Stimulated activated CD8-positive, alpha-beta memory T cell treated with anti-CD3 and anti-CD28 coated beads, Interleukin-7, amount 100 ng/mL, for 48 hours (primary cell): ENCODE measurements around the gene CALML6.
"Not testable (repeated sequence)": the region's sequence is repeated elsewhere in the genome, so short reads cannot be mapped to it uniquely, and the experiment has no call there.

Experiments used
- DNase-seq, 2 donors: peaks; one replicate each; pipeline ENCODE4 v3.0.0-alpha.2; 2020; ENCODE audit warnings: low read depth in 1 of 2; ENCODE audit errors: extremely low read depth in 1 of 2

Gene CALML6, protein sequence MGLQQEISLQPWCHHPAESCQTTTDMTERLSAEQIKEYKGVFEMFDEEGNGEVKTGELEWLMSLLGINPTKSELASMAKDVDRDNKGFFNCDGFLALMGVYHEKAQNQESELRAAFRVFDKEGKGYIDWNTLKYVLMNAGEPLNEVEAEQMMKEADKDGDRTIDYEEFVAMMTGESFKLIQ

DNA sequence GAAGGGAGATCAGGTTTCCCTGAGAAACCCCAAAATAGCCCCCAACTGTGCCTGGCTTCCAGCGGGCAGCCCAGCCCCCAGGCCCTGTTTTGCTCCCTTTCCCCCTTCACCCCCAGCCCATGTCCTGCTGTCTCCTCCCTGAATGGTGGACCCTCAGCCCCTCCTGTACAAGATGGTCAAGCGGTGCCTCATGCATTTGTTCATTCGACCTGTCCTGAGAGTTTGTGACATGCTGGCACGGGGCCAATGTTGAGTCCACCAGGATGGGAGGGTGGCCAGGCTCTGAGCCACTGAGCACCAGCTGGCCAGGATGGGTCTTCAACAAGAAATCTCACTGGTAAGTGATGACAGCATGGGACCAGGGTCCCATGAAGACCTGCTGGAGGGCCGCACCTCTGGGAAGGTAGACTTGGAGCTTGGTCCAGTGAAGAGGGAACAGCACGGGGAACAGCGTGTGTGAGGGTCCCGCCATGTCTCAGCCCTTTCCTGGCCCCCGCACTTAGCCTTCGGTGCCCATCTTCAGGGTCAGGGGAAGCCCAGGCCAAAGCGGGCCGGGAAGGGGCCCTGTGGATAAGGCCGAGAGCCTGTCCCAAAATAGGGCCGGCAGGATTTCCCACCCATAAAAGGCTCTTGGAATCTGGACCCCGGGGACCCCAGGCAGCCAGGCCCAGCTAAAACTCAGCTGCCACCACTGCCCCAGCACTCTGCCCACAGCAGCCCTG is at the start of gene CALML6:
TSS of gene CALML6 (plus strand) at position 290 of the 722 bp plus-strand sequence. CDS start at position 311, 21 bp downstream.
- no peak for DNase-seq

DNA sequence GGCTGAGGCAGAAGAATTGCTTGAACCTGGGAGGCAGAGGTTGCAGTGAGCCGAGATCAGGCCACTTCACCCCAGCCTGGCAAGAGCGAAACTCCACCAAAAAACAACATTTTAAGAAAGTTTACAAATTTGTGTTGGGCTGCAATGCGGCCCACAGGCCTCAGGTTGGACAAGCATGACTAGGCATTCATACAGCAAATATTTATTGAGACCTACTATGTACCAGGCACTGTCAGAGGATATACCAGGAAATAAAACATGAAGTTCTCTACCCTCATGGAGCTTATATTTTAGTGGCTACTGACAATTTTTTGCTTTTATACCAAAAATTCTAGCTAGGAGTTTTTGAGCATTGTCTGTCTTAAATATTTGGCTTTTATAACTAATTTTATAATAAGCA is 47.9 kb upstream of the CALML6 start:
- no peak for DNase-seq

DNA sequence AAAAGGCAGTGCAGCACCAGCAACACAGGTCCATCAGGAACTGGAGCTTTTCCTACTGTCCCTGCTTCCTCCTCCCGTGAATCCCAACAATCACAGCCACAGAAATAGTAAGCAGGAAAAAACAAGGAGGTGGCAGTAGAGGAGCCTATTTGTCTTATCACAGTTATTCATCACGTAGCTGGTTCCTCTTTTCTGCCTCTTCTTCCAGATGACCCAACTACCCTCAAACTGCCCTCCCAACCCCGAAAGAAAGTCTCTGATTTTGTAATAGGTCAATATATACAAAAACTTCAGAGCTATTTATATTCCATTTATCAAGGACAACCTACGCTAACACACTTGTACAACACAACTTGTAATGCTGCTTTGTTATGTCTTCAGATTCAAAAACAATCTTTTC is 45.6 kb upstream of the CALML6 start:
- no peak for DNase-seq

DNA sequence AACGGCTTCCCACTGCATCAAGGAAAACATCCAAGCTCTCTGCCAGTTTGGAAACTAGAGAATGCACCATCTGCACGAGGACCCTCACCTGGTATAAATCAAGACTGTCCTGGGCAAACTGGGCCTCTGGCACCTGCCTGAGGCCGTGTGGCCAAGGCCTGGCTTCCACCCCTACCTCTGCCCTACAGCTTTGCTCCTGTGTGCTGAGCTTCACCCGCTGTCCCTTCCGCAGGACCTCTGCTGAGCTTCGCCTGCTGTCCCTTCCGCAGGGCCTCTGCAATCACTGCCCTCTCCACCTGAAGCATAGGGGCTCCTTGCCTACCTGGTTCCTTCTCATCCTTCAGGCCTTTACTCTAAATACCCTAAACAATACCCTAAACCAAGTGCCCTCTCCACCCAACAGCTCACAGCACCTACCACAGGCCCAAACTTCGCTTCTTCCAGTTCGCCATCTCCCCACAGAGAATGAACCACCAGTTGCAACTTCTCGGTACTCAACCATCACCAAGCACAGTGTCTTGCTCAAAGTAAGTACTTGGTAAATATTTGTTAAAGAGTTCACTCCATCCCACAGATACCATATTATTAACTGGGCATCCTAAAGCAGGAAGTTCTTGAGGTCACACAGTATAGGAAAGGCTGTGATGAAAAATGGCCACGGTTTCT is 42.6 kb upstream of the CALML6 start:
- DNase-seq = no peak

DNA sequence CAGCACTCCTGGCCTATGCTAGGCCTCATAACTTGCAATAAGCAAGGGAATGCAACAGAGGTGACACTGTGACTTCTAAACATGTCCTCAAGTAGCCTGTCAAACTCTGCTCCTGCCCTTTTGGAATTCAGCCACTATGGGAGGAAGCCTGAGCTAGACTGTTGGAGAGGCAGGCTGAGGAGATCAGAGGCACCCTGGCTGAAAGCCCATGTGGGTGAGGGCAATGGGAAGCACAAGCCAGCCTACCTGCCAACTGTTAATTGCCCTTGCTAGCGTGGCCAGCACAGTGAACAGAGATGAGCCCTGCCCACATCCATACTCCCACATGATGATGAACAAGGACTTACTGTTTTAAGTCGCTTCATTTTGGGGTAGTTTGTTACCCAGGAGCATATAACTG is 41.9 kb upstream of the CALML6 start:
- DNase-seq = no peak

DNA sequence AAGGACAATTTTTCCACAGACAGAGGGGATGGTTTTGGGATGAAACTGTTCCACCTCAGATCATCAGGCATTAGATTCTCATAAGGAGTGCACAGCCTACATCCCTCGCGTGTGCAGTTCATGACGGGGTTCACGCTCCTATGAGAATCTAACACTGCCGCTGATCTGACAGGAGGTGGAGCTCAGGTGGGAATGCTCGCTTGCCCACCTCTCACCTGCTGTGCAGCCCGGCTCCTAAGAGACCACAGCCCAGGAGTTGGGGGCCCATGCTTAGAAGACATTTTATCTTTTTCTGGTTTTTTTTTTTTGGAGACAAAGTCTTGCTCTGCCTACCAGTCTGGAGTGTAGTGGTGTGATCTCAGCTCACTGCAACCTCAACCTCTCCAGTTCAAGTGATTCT is 40.2 kb upstream of the CALML6 start:
- DNase-seq = no peak

DNA sequence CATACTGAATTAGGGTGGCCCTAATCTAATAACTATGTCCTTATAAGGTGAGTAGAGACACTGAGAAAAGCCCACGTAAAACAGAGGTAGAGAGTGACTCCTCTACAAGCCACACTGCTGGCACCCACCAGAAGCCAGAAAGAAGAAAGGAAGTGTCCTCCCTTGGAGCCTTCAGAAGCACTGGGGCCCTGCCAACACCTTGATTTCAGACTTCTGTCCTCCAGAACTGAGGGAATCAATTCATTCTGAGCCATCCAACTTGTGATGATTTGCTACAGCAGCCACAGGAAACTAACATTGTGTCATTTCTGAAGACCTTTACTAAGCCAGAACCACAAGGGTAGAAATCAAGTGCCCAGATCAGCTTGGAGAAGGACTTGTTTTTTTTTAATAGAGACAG is 39.1 kb upstream of the CALML6 start:
- DNase-seq = peak in 1 of 2 donors; percentile 53

DNA sequence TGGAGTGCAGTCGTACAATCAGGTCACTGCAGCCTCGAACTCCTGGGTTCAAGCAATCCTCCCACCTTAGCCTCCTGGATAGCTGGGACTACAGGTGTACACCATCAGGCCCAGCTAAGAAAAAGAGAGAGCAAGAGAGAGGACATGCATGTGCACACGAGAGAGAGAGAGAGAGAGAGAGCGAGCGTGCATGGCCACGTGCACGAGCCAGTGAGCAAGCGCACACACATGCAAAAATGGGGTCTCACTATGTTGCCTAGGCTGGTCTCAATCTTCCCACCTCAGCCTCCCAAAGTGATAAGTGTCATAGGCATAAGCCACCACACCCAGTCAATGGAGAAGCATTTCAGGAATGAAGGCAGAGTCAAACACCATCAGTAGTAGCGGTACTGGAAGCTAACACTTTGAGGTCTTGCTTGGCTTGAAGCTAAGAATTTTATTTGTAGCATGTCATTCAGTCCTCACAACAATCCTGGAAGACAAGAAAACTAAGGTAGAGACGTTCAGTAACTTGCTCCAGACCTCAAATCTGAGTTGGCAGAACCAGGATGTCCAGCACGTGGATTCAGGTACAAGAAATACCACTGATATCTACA is 38.6 kb upstream of the CALML6 start:
- no peak for DNase-seq

DNA sequence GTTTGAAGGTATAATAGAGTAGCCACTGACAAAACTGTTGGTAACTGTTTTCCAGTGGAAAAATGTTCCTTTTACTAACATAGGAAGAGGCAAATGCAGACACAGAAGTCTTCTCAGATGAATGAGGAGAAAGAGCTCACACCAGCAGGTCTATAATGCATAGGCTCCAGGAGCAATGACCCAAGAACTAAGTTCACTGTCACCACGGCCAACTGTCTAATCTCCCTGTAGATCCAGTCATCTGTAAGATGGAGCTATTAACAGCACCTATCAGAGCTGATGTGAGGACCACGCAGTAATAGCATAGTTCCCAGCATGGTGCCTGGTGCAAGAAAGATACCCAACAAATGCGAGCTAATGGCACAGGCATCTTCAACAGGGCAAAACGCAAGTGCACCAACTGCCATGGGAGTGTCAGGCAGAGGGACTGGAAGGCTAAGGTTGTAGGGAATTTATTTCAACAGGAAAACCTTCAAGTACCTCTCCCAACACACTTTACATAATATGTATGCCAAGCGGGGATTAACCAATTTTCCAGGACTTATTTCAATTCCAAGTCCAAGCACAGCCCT is 37.1 kb upstream of the CALML6 start:
- DNase-seq = no peak

DNA sequence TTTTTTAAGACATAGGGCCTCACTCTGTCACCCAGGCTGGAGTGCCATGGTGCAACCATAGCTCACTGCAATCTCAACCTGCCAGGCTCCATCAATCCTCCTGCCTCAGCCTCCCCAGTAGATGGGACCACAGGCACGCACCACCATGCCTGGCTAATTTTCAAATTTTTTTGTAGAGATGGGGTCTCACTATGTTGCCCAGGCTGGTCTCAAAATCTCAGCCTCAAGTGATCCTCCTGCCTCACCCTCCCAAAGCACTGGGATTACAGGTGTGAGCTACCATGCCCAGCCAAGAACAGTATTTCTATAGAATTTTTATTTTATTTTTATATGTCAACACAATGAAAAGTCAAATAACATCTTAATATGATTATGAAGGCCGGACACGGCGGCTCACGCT is 35.1 kb upstream of the CALML6 start:
- no peak for DNase-seq

DNA sequence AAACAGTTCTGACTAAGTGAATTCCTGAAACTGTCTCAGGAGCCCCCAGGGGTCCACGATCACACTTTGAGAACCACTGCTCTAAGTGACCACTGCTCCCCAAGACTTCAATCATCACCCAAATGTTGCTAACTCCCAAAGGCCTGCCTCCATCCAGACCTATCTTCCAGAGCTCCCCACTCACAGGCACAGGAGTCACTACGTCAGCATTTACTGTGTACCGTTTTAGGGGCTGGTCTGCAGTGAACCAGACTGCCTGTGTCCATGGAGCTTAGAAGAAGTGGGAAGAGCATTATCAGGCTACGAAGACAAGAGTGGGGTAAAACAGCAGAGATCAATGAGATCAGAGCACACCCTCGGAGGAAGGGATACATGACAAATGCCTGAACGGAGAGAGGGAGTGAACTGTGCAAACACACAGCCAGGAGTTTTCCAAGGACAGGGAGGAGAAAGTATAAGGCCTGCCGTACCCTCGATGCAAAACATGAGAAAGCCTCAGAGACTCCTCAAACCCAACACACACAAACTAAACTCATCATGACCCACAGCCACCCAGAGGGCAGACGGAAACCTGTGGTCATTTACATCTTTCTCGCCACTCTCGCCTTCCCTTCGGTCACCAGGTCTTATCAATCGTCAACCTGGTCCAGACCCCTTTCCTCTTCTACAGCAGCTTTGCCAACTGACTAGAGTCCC is 34.3 kb upstream of the CALML6 start:
- DNase-seq = no peak

DNA sequence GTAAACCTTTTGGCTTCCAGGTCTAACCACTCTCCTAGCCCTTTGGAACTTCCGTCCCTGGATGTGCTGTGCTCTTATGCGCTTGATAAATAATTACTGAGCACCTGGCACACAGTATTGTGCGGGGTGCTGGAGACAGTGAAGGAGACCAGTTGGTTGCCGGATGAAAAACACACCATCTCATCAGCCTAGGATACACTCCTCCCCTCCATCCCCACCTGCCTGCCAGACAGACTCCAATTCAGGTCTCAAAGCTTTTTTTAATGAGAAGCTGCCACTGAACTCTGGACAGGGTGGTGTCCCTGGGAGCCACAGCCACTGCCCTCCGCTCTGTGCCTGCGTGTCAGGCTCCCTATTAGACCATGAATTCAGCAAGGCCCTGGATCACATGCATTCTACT is 33.3 kb upstream of the CALML6 start:
- DNase-seq = no peak

DNA sequence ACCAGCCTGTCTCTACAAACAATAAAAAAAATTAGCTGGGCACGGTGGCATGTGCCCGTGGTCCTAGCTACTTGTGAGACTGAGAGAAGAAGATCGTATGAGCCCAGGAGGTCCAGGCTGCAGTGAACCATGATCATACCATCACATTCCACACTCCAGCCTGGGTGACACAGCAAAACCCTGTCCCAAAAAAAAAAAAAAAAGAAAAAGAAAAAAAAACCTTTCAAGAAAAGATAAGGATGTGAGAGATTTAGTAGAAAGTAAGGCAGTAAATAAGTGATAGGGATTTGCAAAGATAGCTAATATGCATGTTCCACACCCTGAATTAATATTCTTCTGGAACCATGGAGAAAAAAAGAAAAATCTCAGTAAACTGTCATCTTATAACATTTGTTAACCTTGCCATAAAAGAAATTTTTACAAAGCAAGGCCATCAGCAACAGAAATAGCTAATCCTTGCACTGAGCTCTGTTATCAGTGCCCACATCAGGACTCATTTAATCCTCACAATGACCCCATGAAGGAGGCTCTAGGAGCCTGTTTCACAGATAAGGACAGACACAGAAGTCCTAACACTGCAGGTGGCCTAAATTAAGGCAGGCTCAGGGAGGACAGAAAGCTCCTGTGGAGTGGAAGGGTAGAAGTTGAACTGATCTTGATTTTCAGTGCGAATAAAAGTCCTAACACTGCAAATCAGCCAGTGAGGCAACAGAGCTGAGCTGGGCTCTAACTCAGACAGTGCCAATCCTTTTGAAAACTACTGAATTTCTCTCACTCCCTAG is 31.8 kb upstream of the CALML6 start:
- no peak for DNase-seq

DNA sequence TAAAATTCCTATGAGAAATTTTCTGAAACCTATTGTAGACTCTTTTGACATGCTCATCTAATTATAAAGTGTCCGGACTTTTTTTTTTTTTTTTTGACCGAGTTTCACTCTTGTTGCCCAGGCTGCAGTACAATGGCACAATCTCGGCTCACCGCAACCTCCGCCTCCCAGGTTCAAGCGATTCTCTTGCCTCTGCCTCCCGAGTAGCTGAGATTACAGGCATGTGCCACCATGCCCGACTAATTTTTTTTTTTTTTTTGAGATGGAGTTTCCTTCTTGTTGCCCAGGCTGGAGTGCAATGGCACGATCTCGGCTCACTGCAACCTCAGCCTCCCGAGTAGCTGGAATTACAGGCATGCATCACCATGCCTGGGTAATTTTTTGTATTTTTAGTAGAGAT is 31.2 kb upstream of the CALML6 start:
- not testable (repeated sequence) for DNase-seq

DNA sequence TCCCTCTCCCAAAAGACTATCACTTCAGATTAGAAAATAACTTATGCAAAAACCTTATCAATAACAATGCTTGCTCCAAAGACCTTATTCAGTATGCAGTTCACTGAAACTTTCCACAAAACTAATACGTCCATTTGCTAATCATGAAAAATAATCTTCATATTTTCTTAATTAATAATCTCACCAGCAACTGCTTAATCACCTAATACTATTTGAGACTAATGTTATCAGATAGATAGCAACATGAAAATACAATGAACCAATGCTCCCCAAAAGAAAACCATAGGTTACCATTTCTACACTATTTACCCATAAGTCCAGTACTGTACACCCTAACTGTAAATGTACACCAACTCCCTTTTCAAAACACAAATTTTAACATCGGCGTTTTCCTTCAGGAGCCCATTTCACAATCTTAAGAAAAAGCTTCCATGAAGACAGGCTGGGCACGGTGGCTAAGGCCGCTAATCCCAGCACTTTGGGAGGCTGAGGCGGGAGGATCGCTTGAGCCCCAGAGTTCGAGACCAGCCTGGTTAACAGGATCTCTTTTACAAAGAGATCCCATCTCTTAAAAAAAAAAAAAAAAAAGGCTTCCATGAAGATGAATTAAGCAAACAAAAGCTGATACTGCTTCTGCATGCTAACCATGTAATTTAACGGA is 25.8 kb upstream of the CALML6 start:
- no peak for DNase-seq

DNA sequence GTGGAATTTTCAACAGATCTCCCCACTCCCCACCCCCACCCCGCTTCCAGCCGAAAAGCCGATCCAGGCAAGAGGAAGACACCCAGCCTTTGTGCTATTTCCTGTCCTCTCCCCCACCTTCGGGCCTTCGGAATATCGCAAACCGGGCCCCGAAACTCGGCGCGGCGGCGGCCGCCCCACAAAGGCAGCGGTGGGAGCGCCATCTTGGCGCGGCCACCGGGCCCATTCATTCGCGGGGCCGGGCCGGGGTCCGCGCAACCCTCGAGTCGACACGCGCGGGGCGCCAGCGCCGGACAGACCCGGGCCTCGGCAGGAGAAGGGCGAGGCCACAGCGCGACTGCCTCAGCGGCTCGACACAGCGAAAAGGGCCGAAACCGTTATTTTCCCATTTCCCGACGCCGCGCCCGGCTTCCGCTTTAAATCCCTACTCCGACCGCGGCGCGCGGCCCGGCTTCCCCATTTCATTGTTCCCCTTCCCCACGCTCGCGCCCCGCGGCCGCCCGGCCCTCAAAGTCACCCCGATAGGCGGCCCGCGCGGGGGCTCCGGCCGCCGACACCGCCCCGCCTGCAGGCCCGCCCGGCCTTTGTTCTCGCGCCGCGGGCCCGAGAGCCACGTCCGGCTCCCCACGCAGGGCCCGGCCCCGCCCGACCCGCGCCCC is 25.1 kb upstream of the CALML6 start:
- peak in 1 of 2 donors; percentile 36 for DNase-seq

DNA sequence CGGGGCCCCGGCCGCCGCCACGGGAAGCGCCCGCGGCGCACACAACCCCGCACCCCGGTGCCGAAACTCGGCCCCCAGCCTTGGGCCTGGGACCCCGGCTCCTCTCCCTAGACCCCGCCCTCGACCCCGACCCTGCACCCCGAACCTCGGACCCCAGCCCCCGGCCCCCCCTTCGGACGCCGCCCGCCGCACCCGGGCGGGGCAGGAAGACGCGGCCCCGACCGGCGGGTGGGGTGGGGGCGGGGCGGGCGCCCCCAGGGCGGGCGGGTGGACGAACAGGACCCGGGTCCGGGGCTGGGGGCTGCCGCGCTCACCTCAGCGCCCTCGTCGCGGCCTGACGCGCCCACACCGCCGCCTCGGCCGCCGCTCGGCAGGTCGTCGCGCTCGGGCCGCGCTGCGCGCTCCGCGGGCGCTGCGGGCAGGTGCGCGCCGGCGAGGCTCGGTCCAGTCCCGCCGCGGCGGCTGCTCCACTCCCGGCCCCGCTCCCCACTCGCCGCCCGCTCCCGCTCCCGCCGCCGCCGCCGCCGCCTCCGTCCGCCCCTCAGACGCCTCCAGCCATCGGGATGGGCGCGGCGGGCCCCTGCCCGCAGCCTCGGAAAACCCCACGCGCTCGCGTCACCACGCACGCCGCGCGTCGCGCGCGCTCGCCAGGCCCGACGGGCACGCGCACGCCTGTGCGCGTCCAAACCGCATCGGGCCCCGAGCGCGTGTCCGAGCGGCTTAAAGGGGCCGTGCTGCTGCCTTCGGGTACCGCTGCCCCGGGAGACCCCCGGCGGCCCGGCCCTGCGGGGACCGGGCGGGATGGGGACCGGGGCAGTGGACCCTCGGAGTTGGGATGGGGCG is 24.3 kb upstream of the CALML6 start, which contains the start of gene GNB1:
TSS of gene GNB1 (minus strand) at position 582 of the 843 bp plus-strand sequence. CDS start 65,634 bp downstream, outside the sequence.
- DNase-seq = peak; percentile 70 to 80
